Measurements from ENCODE around the gene PHLDB1.

The PHLDB1 gene

GRCh38 chr11:118635237-118635591 lies 27.8 kb downstream of the PHLDB1 start:
- no peak for DNase-seq (ENCODE audit: low read depth)
- H3K4me3 ChIP-seq (ENCODE audit: low read depth, low read length), result no peak overlapping the region
- TF ChIP-seq CTCF (IDR thresholded peaks at IDR 0.05; ENCODE audit: insufficient read depth, low read depth, low read length, missing control alignments), result no peak

GRCh38 chr11:118635642-118636041 lies 28.2 kb downstream of the PHLDB1 start:
- DNase-seq (ENCODE audit: low read depth), result no peak
- H3K4me3 ChIP-seq (ENCODE audit: low read depth, low read length), result no peak overlapping the region
- TF ChIP-seq CTCF (IDR thresholded peaks at IDR 0.05; ENCODE audit: insufficient read depth, low read depth, low read length, missing control alignments), result no peak

GRCh38 chr11:118636569-118637290 lies 29.3 kb downstream of the PHLDB1 start:
- no peak overlapping the region for H3K4me3 ChIP-seq (ENCODE audit: low read depth, low read length)
- no peak for DNase-seq (ENCODE audit: low read depth)
- no peak for TF ChIP-seq CTCF (IDR thresholded peaks at IDR 0.05; ENCODE audit: insufficient read depth, low read depth, low read length, missing control alignments)

GRCh38 chr11:118638726-118639125 lies 31.3 kb downstream of the PHLDB1 start:
- no peak for TF ChIP-seq CTCF (IDR thresholded peaks at IDR 0.05; ENCODE audit: insufficient read depth, low read depth, low read length, missing control alignments)
- no peak for DNase-seq (ENCODE audit: low read depth)

GRCh38 chr11:118639899-118640298 lies 32.5 kb downstream of the PHLDB1 start:
- no peak overlapping the region for H3K4me3 ChIP-seq (ENCODE audit: low read depth, low read length)
- no peak for DNase-seq (ENCODE audit: low read depth)
- no peak for TF ChIP-seq CTCF (IDR thresholded peaks at IDR 0.05; ENCODE audit: insufficient read depth, low read depth, low read length, missing control alignments)

More at GRCh38 chr11:118638726-118639125, 31.3 kb downstream of the PHLDB1 start:
- H3K4me3 ChIP-seq (ENCODE audit: low read depth, low read length), result no peak overlapping the region

GRCh38 chr11:118640332-118641154 lies 33.1 kb downstream of the PHLDB1 start:
- H3K4me3 ChIP-seq (ENCODE audit: low read depth, low read length), result no peak overlapping the region
- TF ChIP-seq CTCF (IDR thresholded peaks at IDR 0.05; ENCODE audit: insufficient read depth, low read depth, low read length, missing control alignments), result no peak
- no peak for DNase-seq (ENCODE audit: low read depth)
